Nephron progenitor cell (in vitro differentiated cells): ENCODE measurements around the gene CPT2.

Experiments
- DNase-seq: peaks from one replicate; pipeline ENCODE4 v3.0.0; 2021
- H3K27ac Mint-ChIP-seq: 2 replicates; pipeline ENCODE4 v1.8.0; 2021; ENCODE audit warnings: mild to moderate bottlenecking, moderate library complexity, mixed read lengths
- H3K27me3 Mint-ChIP-seq: 2 replicates; pipeline ENCODE4 v1.8.0; 2021; ENCODE audit warnings: mild to moderate bottlenecking, low read depth, mixed read lengths; ENCODE audit not compliant: poor library complexity
- H3K36me3 Mint-ChIP-seq: 2 replicates; pipeline ENCODE4 v1.8.0; 2021; ENCODE audit warnings: low read depth, mixed read lengths
- H3K4me1 Mint-ChIP-seq: 2 replicates; pipeline ENCODE4 v1.8.0; 2021; ENCODE audit warnings: mixed read lengths
- H3K4me3 Mint-ChIP-seq: 2 replicates; pipeline ENCODE4 v1.8.0; 2021; ENCODE audit warnings: mild to moderate bottlenecking, moderate library complexity, mixed read lengths
- H3K9me3 Mint-ChIP-seq: 2 replicates; pipeline ENCODE4 v1.8.0; 2021; ENCODE audit warnings: mild to moderate bottlenecking, moderate library complexity, mixed read lengths
- CTCF ChIP-seq: fragments of 200-600 bp; sonication (generic); IDR thresholded peaks from 2 replicates; pipeline ENCODE4 v1.5.0; 2021; ENCODE audit warnings: antibody characterized with exemption

The CPT2 gene

GRCh38 chr1:53220962-53221286, 24.3 kb downstream of the CPT2 start:
- no peaks in the 10 kb centered on the region for H3K27me3 Mint-ChIP-seq
- DNase-seq = no peak
- H3K4me1 Mint-ChIP-seq = peaks cover 29% of the 10 kb centered on the region
- no peak for TF ChIP-seq CTCF
- H3K36me3 Mint-ChIP-seq = peaks cover 9% of the 10 kb centered on the region
- H3K9me3 Mint-ChIP-seq = no peaks in the 10 kb centered on the region
- H3K4me3 Mint-ChIP-seq = peak overlapping the region; percentile 88
- H3K27ac Mint-ChIP-seq = peak overlapping the region; percentile 83

GRCh38 chr1:53237638-53238037, 41.0 kb downstream of the CPT2 start:
- H3K9me3 Mint-ChIP-seq = no peaks in the 10 kb centered on the region
- H3K36me3 Mint-ChIP-seq = peaks cover 27% of the 10 kb centered on the region
- TF ChIP-seq CTCF = no peak
- peak overlapping the region; percentile 94 for H3K4me3 Mint-ChIP-seq
- H3K27me3 Mint-ChIP-seq = no peaks in the 10 kb centered on the region
- no peak for DNase-seq
- peak overlapping the region; percentile 99 for H3K27ac Mint-ChIP-seq
- H3K4me1 Mint-ChIP-seq = peaks cover 30% of the 10 kb centered on the region

- peak; percentile 96 for DNase-seq
- Mint-ChIP-seq H3K36me3 (peaks cover 20% of the 10 kb centered on the region), H3K4me1 (peaks cover 30% of the 10 kb centered on the region), H3K9me3 (no peaks in the 10 kb centered on the region), H3K27me3 (no peaks in the 10 kb centered on the region), H3K27ac (peak within 1 kb of the TSS; percentile 99), H3K4me3 (peak within 1 kb of the TSS; percentile 94)
- TF ChIP-seq CTCF = no peak
Observed at GRCh38 chr1:53238197-53239155, 41.9 kb downstream of the CPT2 start, which contains the start of gene MAGOH. Gene MAGOH, minus strand, starts transcription at chr1:53238518. Its CDS starts 70 bp downstream, at chr1:53238448.

DNA sequence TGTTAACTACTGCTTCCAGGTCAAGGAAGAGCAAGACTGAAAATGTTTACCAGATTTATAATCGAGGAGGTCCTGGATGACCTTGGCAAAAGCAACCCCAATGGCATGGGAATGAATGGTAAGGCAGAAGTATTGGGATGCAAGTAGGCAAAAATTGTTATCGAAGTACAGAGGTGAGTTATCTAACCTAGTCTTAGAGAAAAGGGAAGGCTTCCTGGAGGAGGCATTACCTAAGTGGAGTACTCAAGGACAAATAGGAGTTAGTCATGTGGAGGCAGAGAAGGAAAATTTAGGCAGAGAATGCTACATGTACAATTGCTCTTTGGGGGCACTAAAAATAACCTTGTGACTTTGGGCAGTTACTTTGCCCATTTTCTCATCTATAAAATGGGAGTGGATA, 45.2 kb downstream of the CPT2 start:
- no peak for TF ChIP-seq CTCF
- Mint-ChIP-seq H3K27me3 (no peaks in the 10 kb centered on the region), H3K36me3 (no peaks in the 10 kb centered on the region), H3K27ac (peak overlapping the region; percentile 7), H3K9me3 (no peaks in the 10 kb centered on the region), H3K4me1 (peaks cover 19% of the 10 kb centered on the region), H3K4me3 (no peak overlapping the region)
- no peak for DNase-seq

DNA sequence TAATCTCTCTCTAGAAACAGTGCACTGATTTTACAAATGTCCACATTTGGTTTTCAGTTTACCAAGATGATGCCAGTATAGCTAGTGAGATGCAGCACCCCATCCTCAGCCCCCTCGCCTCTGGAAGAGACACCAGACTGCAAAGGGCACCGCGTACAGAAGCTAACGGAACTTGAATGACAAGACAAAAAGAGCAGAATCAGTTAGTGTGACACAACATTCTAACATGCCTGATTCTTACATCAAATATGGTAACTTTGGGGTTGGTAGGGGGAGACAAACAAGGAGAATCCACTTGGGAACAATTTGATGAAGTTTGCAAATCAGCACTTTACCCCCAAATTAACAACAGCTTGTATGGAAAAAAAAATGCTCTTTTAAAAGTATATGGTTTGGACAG, 45.8 kb downstream of the CPT2 start:
- DNase-seq = no peak
- Mint-ChIP-seq H3K27ac (no peak overlapping the region), H3K27me3 (no peaks in the 10 kb centered on the region), H3K4me3 (no peak overlapping the region), H3K4me1 (peaks cover 17% of the 10 kb centered on the region), H3K36me3 (peaks cover under 1% of the 10 kb centered on the region), H3K9me3 (no peaks in the 10 kb centered on the region)
- TF ChIP-seq CTCF = no peak

DNA sequence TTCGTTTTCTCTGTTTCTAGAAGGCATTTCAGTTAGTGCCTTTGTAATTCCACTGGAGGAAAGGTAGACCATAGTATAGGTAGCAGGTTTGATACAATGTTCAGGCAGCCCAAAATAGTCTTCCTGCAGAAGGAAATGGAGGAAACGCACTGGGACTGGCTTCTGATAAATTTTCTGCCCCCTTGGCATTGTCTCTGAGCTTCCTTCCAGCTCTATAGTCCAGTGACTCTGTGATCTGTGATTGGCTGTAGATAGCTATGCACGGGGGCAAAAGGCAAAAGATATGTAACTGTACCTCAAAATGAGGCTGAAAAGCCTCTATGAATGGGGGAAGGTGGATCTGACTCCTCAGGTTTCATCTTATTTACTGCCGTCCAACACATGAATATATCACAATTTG, 47.5 kb downstream of the CPT2 start:
- TF ChIP-seq CTCF = no peak
- Mint-ChIP-seq H3K27me3 (no peaks in the 10 kb centered on the region), H3K9me3 (no peaks in the 10 kb centered on the region), H3K36me3 (peaks cover 5% of the 10 kb centered on the region), H3K4me1 (peaks cover 1% of the 10 kb centered on the region), H3K4me3 (no peak overlapping the region), H3K27ac (no peak overlapping the region)
- no peak for DNase-seq
